Measurements from ENCODE around the gene CRYL1.

The CRYL1 gene

GRCh38 chr13:20415694-20416107, 110.0 kb downstream of the CRYL1 start:
- no peak for DNase-seq

GRCh38 chr13:20415306-20415679, 110.4 kb downstream of the CRYL1 start:
- no peak for DNase-seq

DNA sequence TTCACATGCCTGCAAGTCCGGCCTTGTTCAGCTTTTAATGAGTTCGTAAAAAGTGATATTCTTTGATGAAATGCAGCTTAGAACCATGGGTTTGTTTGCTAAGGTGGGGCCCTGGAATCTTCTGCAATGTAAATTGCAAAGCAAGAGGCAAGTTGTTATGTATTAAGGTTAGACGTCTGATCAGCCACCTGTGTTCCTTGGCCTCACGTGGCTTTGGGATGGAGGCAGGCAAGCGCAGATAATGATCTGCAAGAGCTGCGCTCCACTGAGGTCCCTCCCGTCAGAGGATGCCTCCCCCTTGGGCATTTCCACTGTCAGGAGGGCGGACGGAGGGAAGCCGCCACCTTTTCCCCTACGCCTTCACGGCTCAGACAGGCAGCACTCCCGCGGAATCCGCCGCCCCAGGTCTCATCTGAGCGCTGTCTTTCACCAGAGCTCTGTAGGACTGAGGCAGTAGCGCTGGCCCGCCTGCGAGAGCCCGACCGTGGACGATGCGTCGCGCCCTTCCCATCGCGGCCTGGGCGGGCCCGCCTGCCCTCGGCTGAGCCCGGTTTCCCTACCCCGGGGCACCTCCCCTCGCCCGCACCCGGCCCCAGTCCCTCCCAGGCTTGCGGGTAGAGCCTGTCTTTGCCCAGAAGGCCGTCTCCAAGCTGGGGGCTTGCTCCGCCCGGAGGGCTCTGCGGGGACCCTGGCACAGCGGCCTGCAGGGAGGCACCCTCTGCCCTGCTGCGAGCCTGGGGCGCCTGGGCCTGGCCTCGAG, 110.9 kb downstream of the CRYL1 start:
- DNase-seq: no peak

DNA sequence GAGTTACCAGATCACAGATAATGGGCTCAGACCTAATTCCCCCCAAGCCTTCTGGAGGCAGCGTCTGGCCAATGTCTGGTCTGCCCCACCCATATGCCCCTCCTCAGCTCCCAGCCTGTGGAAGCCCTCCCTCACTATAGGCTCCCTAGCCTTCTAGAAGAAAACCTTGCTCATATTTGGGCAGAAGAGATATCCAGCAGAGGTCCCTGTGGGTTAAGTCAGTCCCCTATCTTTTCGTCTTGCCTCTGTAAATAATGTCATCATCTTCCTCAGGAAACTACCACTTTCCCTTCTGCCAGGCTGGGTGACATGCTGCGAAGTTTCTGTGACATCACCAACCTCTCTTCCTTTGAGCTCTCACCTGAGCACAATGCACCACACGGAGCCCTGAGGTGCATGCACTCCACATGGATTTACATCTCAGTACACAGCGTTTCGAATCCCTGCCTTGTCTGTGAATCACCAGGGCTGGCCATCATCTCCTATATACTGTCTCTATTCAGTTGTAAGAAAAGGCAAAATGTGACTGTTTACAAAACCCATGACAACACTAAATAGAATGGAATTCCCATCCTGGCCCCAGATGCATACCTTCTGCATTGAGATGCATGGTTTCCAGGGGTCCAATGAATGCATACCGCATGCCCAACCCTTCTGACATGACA, 112.8 kb downstream of the CRYL1 start:
- DNase-seq: no peak

DNA sequence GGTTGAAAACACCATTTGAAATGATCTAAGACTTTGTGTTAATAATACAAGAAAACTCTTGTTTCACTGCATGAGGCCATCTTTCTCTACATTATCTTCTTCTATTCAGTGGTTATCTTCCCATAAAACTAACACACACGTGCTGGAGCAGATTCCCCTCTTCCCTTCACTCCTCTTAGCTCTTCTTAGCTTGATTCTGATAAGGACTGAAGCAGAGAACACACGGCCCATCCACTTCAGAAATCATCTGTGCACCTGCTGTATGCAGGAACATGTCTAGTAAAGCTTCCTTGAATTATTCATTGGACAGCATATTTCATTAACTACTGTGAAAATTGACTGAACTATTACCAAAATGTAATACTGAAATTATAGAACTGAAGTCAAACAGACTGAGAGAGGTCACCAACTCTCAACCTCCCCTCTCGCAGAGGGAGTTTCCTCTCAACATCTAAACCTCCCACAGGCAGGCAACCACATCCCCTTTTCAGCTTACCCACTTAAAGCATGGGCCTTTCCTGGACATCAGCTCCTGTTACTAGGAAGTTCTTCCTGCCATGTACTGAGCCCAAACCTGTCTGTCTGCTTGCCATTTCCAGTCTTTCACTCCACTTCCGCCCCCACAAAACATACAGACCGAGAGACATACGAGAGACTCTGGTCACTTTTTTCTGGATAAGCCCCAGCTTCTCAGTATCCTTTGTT, 113.9 kb downstream of the CRYL1 start:
- no peak for DNase-seq

DNA sequence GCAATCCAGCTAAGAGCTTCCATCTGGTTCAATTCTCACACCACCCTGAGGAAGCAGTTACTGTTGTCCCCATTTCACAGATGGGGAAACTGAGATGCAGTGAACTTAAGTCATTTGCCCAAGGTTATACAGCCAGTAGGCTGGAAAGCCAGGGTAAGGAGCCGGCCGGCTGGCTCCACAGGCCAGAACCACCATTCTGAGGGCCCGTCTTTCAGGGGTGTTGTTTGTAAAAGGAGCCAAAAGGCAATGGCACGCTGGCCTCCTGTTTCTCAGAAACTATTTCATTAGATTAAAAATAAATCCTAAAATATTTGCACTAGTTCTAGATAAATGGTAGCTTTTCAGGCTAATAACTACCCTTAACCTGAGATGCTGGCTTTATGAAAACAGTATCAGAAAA, 114.9 kb downstream of the CRYL1 start:
- DNase-seq: no peak

DNA sequence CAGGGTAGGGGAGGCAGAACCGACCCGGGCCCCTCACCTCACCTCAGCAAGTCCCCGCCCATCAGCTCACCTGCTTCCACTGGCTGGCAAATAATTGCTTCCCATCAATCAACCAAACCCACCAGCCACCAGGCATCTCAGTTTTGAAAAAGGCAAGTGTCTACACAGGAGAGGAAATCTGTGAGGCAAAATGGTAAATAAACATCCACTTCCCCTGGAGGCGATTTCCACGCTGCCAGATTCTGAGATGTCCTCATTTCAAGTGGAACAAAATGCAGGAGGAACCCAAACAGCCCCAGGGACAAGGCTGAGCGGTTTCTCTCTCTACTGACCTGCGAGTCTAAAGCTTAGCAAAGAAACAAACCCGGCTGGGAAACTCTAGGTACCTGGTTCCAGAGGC, 117.5 kb downstream of the CRYL1 start:
- no peak for DNase-seq

DNA sequence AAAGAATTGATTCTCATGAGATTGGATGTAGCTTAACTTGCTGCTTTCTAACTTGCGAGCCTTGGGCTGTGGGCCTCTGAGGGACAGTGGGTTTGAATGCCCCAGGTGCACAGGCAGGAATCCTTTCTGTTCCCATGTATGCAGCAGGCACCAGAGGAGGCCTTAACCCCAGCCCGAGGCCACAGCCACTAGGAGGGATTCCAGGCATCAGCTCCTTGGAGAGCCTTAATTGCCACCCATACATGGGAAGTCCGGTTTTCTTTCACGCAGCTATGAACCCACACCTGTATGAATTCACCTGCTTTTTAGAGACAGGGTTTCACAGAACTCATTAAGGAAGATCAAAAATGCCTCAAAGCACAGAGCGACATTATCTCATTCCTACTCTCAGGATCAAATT, 117.9 kb downstream of the CRYL1 start:
- DNase-seq: no peak

DNA sequence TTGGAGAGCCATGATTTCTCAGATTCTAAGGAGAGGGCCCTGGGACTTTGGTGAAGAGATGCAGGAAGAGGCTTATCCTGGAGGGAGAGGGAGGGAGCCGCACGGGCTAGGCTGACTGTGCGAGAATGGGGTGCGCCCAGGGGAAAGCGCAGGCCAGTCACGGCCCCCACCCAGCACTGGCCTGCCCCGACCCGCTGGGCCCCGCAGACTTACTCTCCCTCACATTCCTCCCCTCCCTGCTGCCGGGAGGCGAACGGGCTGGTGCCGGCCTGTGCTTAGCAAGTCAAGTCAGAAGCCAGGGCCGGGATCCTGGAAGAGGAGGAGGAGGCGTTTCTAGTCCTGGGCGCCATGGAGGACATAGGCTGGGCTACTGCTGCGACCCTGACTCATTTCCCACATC, 120.0 kb downstream of the CRYL1 start:
- DNase-seq: no peak

GRCh38 chr13:20404488-20405222, 121.0 kb downstream of the CRYL1 start:
- DNase-seq: no peak

DNA sequence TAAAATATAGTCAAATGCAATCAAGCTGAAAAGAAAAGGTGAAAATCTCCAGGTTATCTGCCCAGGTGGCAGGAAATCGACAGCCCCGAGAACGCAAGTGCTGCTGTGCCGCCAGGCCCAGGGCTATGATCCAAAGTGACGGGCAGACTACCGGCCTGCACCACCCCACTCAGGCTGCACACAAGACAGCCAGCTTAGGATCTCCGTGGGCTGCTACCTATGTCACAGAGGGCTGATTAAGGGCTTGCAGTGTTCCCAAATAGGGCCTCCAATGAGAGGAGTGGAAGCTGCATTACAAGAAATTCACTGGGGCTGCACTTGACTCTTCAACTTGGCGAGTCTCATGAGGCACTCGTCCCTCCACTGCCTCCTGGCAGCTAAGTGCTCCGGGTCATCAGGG, 121.8 kb downstream of the CRYL1 start:
- no peak for DNase-seq

DNA sequence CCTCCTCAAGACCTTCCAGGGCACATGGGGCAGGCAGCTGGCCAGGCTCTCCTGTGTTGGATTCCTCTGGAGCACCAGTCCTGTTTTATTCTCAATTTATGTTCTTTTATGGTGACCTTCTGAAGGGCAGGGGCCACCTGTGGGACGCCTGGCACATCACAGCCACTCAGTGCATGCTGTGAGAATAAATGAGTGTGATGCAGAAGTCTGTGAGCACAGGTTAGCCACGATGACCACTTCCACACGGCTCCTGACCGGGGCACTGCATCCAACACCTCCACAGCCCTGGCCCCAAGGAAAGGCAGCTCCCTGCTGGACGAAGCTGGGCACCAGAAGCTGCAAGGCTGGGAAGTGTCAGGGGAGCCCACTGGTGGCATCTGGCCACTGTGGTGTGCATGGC, 122.8 kb downstream of the CRYL1 start:
- DNase-seq: no peak

DNA sequence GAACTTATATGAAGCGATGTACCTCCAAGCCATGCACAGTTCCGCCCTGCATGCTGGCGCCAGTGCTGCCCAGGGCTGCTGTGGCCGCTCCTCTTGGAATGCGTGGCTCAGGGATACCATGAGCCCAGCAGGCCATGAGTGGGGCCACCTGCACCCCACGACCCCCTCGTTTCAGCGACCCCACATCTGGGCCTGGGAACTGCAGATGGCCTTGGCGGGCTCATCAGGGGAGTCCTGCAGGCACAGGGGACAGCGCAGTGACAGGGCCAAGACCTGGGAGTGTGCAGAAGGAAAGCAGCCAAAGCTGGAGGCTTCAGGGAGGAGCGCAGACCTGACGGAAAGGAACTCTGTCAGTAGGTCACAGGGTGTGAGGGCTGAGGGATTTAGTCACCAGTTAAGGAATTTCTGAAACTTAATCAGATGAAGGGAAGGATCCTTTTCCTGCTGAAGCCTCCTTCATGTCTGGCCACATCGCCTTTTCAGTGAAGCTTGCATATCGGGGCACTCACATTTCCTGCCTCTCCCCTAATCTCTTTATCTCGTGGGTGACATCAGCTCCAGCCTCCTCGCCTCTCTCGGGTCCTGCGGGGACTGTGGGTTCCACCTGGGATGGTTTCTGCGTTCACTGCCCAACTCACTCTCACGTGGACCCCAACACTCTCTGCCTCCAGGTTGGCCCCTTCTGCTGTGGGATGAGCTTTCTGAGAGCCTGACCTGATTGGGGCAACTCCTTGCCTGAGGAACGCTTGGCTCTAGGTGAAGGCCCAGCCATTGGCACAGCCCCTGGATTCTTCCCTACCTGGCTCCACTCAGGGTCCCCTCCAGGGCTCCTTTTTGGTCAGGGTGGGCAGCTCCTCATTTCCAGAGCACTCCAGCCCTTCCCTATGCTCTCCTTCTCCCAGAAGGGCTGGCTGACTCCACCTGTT, 123.5 kb downstream of the CRYL1 start:
- no peak for DNase-seq

- no peak for DNase-seq
Observed at GRCh38 chr13:20401531-20401930, 124.1 kb downstream of the CRYL1 start.

DNA sequence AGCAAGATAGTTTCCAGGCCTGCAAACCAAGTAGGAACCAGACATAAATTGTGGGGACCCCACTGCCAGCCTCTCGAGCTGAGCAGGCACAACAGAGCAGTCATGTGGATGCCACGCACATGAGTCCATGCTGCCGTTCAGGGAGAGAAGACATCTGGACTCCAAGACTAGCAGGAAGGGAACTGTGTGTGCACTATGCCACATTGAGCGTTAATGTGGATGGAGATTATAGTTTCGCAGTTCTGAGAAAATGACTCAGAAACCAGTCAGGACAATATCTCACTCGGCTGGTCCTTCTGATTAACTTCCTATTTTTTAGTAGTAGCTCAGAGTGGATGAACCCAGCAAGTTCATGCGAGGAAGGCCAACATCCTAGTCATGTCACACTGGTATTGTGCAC, 124.9 kb downstream of the CRYL1 start:
- DNase-seq: no peak

- no peak for DNase-seq
Observed at GRCh38 chr13:20399961-20400360, 125.7 kb downstream of the CRYL1 start.

DNA sequence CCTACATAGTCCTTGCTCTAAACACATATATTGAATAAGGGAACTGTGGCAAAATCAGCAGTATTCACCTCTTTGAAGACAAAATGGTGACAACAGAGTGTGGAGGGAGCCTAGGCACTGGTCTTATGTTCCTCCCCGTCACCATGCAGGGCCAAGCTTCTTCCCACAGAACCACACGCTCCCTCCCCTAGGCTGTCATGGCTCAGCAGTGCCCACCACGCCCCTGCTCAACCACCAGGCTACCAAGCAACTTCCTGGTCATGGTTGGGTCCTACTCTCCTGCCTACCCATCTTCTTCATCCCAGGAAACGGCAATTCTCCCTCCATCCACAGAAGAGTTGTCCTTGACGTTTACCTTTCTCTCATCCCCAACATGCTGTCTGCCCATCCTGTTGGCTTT, 126.1 kb downstream of the CRYL1 start:
- no peak for DNase-seq

- no peak for DNase-seq
Observed at GRCh38 chr13:20398459-20398858, 127.2 kb downstream of the CRYL1 start.

GRCh38 chr13:20397896-20398295, 127.8 kb downstream of the CRYL1 start:
- DNase-seq: no peak

GRCh38 chr13:20395061-20395916, 130.4 kb downstream of the CRYL1 start:
- no peak for DNase-seq

- DNase-seq: no peak
Observed at GRCh38 chr13:20394506-20394905, 131.2 kb downstream of the CRYL1 start.

DNA sequence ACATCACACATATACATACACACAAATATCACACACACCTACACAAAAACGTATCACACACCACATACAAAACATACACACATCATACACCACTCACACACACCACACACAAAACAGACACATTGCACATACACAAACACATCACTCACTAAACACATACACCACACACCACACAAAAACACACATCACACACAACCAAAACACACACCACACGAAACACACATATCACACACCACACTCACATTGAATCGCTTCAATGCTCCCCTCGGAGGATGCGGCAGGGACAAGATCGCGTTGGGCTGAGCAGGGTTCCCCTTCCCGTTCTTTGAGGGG, 131.5 kb downstream of the CRYL1 start:
- no peak for DNase-seq
